Activated T-cell treated with anti-CD3 and anti-CD28 coated beads for 4 hours (primary cell): ENCODE results near the gene VSIG10L.

Experiments used
- DNase-seq: peaks from one replicate; pipeline ENCODE4 v3.0.0-alpha.2; 2020

Gene VSIG10L

GRCh38 chr19:51337861-51338562 lies 3.9 kb downstream of the VSIG10L start:
- no peak for DNase-seq

GRCh38 chr19:51337141-51337860 lies 4.6 kb downstream of the VSIG10L start:
- DNase-seq = no peak

GRCh38 chr19:51333836-51334460 lies 8.0 kb downstream of the VSIG10L start:
- no peak for DNase-seq

GRCh38 chr19:51331716-51332115 lies 10.2 kb downstream of the VSIG10L start:
- no peak for DNase-seq

GRCh38 chr19:51331193-51331592 lies 10.7 kb downstream of the VSIG10L start:
- DNase-seq = no peak

GRCh38 chr19:51330366-51330765 lies 11.6 kb downstream of the VSIG10L start:
- no peak for DNase-seq

- DNase-seq = no peak
Measured at GRCh38 chr19:51329411-51329810, 12.5 kb downstream of the VSIG10L start.

GRCh38 chr19:51327066-51328001 lies 14.6 kb downstream of the VSIG10L start:
- peak; percentile 20 for DNase-seq

- no peak for DNase-seq
Measured at GRCh38 chr19:51326216-51327065, 15.5 kb downstream of the VSIG10L start.

GRCh38 chr19:51325161-51325976 lies 16.6 kb downstream of the VSIG10L start:
- no peak for DNase-seq

GRCh38 chr19:51324167-51324481 lies 17.8 kb downstream of the VSIG10L start:
- no peak for DNase-seq

GRCh38 chr19:51323481-51324166 lies 18.3 kb downstream of the VSIG10L start:
- no peak for DNase-seq

- DNase-seq = no peak
Measured at GRCh38 chr19:51321799-51322198, 20.1 kb downstream of the VSIG10L start.

- DNase-seq = no peak
Measured at GRCh38 chr19:51320280-51320657, 21.7 kb downstream of the VSIG10L start.

- DNase-seq = no peak
Measured at GRCh38 chr19:51319649-51320279, 22.2 kb downstream of the VSIG10L start.

- DNase-seq = no peak
Measured at GRCh38 chr19:51318687-51319648, 23.0 kb downstream of the VSIG10L start.

- no peak for DNase-seq
Measured at GRCh38 chr19:51317968-51318367, 24.0 kb downstream of the VSIG10L start.

- DNase-seq = no peak
Measured at GRCh38 chr19:51317376-51317775, 24.6 kb downstream of the VSIG10L start.

GRCh38 chr19:51316688-51317087 lies 25.3 kb downstream of the VSIG10L start:
- no peak for DNase-seq
